Upper lobe of left lung (tissue), 6 donors: Measurements from ENCODE around the gene NCF2. TPM values are rescaled to one million over a fixed set of nuclear protein-coding genes. Genes with fewer than 3 reads are reported as not detected.

Experiments
- ATAC-seq, 2 donors: fragments of 200-7000 bp; cut with Tn5 transposase; one replicate each; pipeline ENCODE4 v1.9.1; 2022; ENCODE audit warnings: mild to moderate bottlenecking in 2 of 2, moderate library complexity in 2 of 2; ENCODE audit not compliant: low FRiP score in 2 of 2
- DNase-seq, 2 donors: peaks; one replicate each; pipeline ENCODE4 v3.0.0-alpha.2; 2019 to 2020
- H3K27ac ChIP-seq, 4 donors: fragments of 200-600 bp; sonication (generic); one replicate each; pipeline ENCODE4 v1.5.1; 2016 to 2019
- H3K27me3 ChIP-seq, 4 donors: fragments of 200-600 bp; sonication (generic); one replicate each; pipeline ENCODE4 v1.5.1; 2017 to 2019
- H3K36me3 ChIP-seq, 4 donors: fragments of 200-600 bp; sonication (generic); one replicate each; pipeline ENCODE4 v1.5.1; 2016 to 2019
- H3K4me1 ChIP-seq, 4 donors: fragments of 200-600 bp; sonication (generic); one replicate each; pipeline ENCODE4 v1.5.1; 2018 to 2019
- H3K4me3 ChIP-seq, 4 donors: fragments of 200-600 bp; sonication (generic); one replicate each; pipeline ENCODE4 v1.5.1; 2017 to 2019; ENCODE audit warnings: mild to moderate bottlenecking in 2 of 4, moderate library complexity in 1 of 4
- H3K9me3 ChIP-seq, 4 donors: fragments of 200-600 bp; sonication (generic); one replicate each; pipeline ENCODE4 v1.5.1; 2018 to 2019
- EP300 ChIP-seq, 4 donors: sonication (generic); formaldehyde crosslinking; IDR thresholded peaks; one replicate each; pipeline ENCODE4 v1.5.1; 2017; ENCODE audit warnings: antibody characterized with exemption in 4 of 4, control low read depth in 2 of 4
- POLR2A ChIP-seq, 4 donors: fragments of 450-650 bp; IDR thresholded peaks; one replicate each; pipeline ENCODE4 v1.5.1; 2016 to 2017; ENCODE audit warnings: antibody characterized with exemption in 4 of 4, mild to moderate bottlenecking in 2 of 4
- POLR2AphosphoS5 ChIP-seq, 2 donors: sonication (generic); formaldehyde crosslinking; IDR thresholded peaks; one replicate each; pipeline ENCODE4 v1.5.1; 2017; ENCODE audit warnings: antibody characterized with exemption in 2 of 2
- WGBS, 2 donors: methylation state at CpG; one replicate each; pipeline ENCODE4 v1.1.5; 2017 to 2018; 5-methylcytosine and 5-hydroxymethylcytosine counted together
- total RNA-seq, 6 donors: library from RNA; depleted of rRNA in 4 of 6; stranded (reverse); fragments of >200 nt in 4 of 6; gene quantifications; one replicate each; pipeline versions ENCODE4 v1.1.0 to v1.2.1, GENCODE V29; 2016 to 2021
- TF ChIP-seq, protein P1 (sequence below), 6 experiments: fragments of 450-650 bp in 4 of 6; fragments of 200-600 bp in 2 of 6; sonication (generic) in 2 of 6; IDR thresholded peaks; one replicate each; pipeline ENCODE4 v1.5.1; 2016 to 2019; ENCODE audit warnings: antibody characterized with exemption in 6 of 6
- donor health status: DM: no; HTN: no; CAD: no; lungs with moderate emphysema.
- donor health status: DM: no; HTN: yes; CAD: no; lungs with severe emphysema.

The NCF2 gene
- total RNA-seq, 6 donors from 2014 or later: 68.5 to 202 (median 143) TPM

DNA sequence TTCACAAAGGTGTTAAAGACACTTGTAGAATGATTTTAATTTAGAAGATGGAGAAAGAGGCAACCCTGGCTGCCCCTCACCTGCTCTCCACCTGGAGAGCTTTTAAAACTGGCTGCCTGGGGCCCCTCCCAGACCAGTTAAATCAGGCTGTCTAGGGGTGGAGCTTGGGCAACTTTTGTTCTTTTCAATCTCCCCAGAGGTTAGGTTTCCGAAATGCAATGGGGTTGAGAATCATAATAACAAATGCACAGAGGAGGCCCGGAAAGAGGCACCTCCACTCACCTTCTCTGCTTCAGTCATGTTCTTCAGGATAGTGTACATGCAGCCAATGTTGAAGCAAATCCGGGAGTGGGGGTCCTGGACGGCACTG lies 400 bp downstream of the NCF2 start:
- peak overlapping the region in 3 of 4 donors; percentile 28 to 44 (median 38) for H3K4me3 ChIP-seq
- DNase-seq (no peak), ATAC-seq (peak; percentile 14 to 24)
- peaks cover 0 to 14% (median 9%) of the 10 kb centered on the region in 4 donors for H3K4me1 ChIP-seq
- H3K27ac ChIP-seq: peak overlapping the region; percentile 77 to 88 (median 87)
- H3K9me3 ChIP-seq: no peaks in the 10 kb centered on the region
- no peaks in the 10 kb centered on the region for H3K36me3 ChIP-seq
- no peak for TF ChIP-seq EP300 (IDR thresholded peaks at IDR 0.05)
- TF ChIP-seq, protein P1, sequence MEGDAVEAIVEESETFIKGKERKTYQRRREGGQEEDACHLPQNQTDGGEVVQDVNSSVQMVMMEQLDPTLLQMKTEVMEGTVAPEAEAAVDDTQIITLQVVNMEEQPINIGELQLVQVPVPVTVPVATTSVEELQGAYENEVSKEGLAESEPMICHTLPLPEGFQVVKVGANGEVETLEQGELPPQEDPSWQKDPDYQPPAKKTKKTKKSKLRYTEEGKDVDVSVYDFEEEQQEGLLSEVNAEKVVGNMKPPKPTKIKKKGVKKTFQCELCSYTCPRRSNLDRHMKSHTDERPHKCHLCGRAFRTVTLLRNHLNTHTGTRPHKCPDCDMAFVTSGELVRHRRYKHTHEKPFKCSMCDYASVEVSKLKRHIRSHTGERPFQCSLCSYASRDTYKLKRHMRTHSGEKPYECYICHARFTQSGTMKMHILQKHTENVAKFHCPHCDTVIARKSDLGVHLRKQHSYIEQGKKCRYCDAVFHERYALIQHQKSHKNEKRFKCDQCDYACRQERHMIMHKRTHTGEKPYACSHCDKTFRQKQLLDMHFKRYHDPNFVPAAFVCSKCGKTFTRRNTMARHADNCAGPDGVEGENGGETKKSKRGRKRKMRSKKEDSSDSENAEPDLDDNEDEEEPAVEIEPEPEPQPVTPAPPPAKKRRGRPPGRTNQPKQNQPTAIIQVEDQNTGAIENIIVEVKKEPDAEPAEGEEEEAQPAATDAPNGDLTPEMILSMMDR (IDR thresholded peaks at IDR 0.05): no peak
- TF ChIP-seq POLR2AphosphoS5 (IDR thresholded peaks at IDR 0.05): no peak
- TF ChIP-seq POLR2A (IDR thresholded peaks at IDR 0.05): no peak
- WGBS, 2 donors: 78 to 85% methylated on average over 3 to 4 of the region's 4 CpGs
- no peaks in the 10 kb centered on the region for H3K27me3 ChIP-seq

DNA sequence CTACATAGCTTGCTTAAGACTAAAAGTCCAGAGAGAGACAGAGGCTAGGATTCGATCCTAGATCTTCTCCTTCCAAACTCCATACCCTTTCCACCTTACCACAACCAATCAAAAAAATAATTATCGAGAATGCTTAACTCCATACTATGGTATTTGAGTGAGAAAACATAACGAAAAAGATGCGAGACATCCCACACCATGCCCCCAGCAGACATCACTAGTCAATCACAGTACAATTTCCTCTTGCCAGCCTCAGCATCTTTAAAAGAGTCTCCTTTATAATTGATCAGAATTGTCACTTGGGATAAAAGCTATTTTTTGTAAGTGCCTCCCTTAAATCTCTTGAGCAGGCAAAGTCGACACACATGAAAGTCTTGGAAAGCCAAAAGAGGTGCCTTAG lies 875 bp downstream of the NCF2 start:
- ATAC-seq: no peak
- no peaks in the 10 kb centered on the region for H3K27me3 ChIP-seq
- WGBS, 2 donors: 73 to 90% methylated on average over 5 of the region's 5 CpGs
- TF ChIP-seq EP300 (IDR thresholded peaks at IDR 0.05) (no peak), POLR2A (IDR thresholded peaks at IDR 0.05) (no peak), POLR2AphosphoS5 (IDR thresholded peaks at IDR 0.05) (no peak)
- TF ChIP-seq, protein P1 (IDR thresholded peaks at IDR 0.05): no peak
- peak overlapping the region in 3 of 4 donors; percentile 28 to 44 (median 38) for H3K4me3 ChIP-seq
- DNase-seq: no peak
- H3K9me3 ChIP-seq: no peaks in the 10 kb centered on the region
- H3K36me3 ChIP-seq: no peaks in the 10 kb centered on the region
- peak overlapping the region; percentile 77 to 88 (median 87) for H3K27ac ChIP-seq
- peaks cover 0 to 14% (median 13%) of the 10 kb centered on the region in 4 donors for H3K4me1 ChIP-seq

DNA sequence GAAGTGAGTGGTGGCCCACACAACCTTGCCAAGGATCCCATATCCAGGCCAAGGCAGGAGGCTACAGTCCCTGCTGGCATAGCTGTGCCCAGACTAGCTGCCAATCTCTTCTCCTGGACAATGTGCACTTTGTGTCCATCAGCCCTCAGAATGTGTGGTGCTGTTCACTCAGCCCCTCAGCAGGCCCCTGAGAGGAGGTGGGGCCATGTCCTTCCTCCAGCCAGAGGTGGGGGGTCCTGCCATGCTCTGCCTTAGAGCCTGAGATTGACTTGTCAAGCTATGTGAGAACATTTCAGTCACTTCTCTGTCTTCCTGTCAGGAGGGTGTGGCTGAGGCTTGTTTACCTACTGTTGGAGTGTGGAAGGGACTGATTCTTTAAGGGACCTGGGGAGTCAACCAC lies 1.4 kb downstream of the NCF2 start:
- ATAC-seq: peak in 1 of 2 donors; percentile 51
- DNase-seq: peak in 1 of 2 donors; percentile 48

DNA sequence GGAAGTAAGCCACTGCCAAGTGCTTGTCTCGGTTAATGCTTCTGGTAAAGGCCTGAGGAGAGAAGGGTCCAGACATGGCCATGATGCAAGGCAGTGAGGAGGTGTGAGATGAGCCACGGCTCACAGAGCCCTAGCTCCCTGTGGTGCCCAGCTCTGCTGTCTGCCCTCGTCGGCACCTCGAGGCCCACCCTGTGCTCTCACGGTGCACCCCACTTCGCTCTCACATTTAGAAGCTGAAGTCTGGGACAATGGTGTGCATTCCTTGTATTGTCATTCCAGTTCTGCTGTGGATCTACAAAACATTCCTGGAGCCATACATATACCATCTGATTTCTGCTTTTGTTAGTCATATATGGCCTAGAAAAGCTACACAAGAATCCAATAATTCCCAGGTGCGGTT lies 3.3 kb downstream of the NCF2 start:
- DNase-seq (no peak), ATAC-seq (no peak)
- WGBS, 2 donors: 93 to 95% methylated on average over 8 of the region's 8 CpGs
- Histone ChIP-seq H3K4me1 (peaks cover 7 to 32% (median 28%) of the 10 kb centered on the region in 4 donors), H3K27me3 (no peaks in the 10 kb centered on the region), H3K27ac (peak overlapping the region in 2 of 4 donors; percentile 11 to 87), H3K9me3 (no peaks in the 10 kb centered on the region), H3K36me3 (no peaks in the 10 kb centered on the region), H3K4me3 (peak overlapping the region in 1 of 4 donors; percentile 44)
- TF ChIP-seq EP300 (IDR thresholded peaks at IDR 0.05) (no peak), POLR2A (IDR thresholded peaks at IDR 0.05) (no peak), POLR2AphosphoS5 (IDR thresholded peaks at IDR 0.05) (no peak)
- TF ChIP-seq, protein P1 (IDR thresholded peaks at IDR 0.05): no peak

More for the DNA sequence above, 1.4 kb downstream of the NCF2 start:
- Histone ChIP-seq H3K27me3 (no peaks in the 10 kb centered on the region), H3K36me3 (no peaks in the 10 kb centered on the region), H3K27ac (peak overlapping the region; percentile 77 to 88 (median 87)), H3K9me3 (no peaks in the 10 kb centered on the region), H3K4me3 (peak overlapping the region in 3 of 4 donors; percentile 28 to 44 (median 38)), H3K4me1 (peaks cover 0 to 19% (median 16%) of the 10 kb centered on the region in 4 donors)
- no peak for TF ChIP-seq EP300 (IDR thresholded peaks at IDR 0.05)
- peak in 1 of 4 donors; percentile 46 for TF ChIP-seq POLR2A (IDR thresholded peaks at IDR 0.05)
- TF ChIP-seq, protein P1 (IDR thresholded peaks at IDR 0.05): no peak
- TF ChIP-seq POLR2AphosphoS5 (IDR thresholded peaks at IDR 0.05): no peak

DNA sequence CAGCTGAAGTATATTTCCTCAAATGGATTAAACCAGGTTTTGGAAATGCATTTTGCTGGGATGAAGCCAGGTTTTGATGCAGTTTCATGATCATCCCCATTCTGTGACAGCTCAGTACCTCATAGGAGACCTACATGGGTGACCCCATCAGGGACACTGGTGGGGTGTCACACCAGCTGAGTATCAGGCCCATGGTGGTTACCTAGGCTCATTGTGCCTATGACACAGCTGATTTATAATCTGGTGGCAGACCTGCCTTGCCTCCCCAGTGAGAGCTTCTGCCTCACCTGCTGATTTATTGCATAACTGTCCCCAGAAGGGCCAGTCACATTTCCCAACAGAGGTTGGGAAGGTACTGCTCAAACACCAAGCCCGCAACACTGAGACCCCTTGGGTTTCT lies 3.8 kb downstream of the NCF2 start:
- no peak for ATAC-seq
- no peak for DNase-seq
- peaks cover 11 to 35% (median 33%) of the 10 kb centered on the region in 4 donors for H3K4me1 ChIP-seq
- no peaks in the 10 kb centered on the region for H3K27me3 ChIP-seq
- H3K27ac ChIP-seq: peak overlapping the region in 2 of 4 donors; percentile 11 to 87
- 80 to 82% methylated on average over 1 of the region's 1 CpG for WGBS, 2 donors
- no peak for TF ChIP-seq EP300 (IDR thresholded peaks at IDR 0.05)
- TF ChIP-seq, protein P1 (IDR thresholded peaks at IDR 0.05): no peak
- no peak for TF ChIP-seq POLR2A (IDR thresholded peaks at IDR 0.05)
- TF ChIP-seq POLR2AphosphoS5 (IDR thresholded peaks at IDR 0.05): no peak
- no peaks in the 10 kb centered on the region for H3K9me3 ChIP-seq
- H3K4me3 ChIP-seq: no peak overlapping the region
- no peaks in the 10 kb centered on the region for H3K36me3 ChIP-seq
